ENCODE measurements around the gene MCL1. TPM values are rescaled to one million over a fixed set of nuclear protein-coding genes. Genes with fewer than 3 reads are reported as not detected.

MCL1 gene
- total and polyA plus RNA-seq, 12 donors, result 57.4 to 299 (median 192) TPM

DNA sequence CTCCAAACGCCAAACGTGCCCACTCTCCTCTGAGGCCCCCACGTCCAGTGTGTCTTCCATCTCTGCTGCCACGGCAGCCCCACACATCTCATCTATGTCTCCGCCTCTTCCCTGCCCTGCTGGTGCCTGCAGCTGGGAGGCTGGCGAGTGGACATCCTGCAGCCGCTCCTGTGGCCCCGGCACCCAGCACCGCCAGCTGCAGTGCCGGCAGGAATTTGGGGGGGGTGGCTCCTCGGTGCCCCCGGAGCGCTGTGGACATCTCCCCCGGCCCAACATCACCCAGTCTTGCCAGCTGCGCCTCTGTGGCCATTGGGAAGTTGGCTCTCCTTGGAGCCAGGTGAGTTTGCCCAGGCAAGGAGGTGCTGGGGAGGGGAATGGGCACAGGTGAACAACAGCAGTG, 21.6 kb downstream of the MCL1 start:
- intact Hi-C loops (cut with DNase I), result loop anchor here in 1 of 2 donors (5.0 to 10.0 kb wide), 2 partner anchors 64 to 257 kb away; no protein-coding TSS in a partner anchor
- Histone ChIP-seq H3K4me3 (no peak overlapping the region), H3K27ac (peak overlapping the region in 1 of 5 donors; percentile 27), H3K27me3 (no peaks in the 10 kb centered on the region), H3K4me1 (replicated peaks in 1 of 2) (peaks cover 36 to 38% of the 10 kb centered on the region in 2 donors), H3K9me3 (replicated peaks in 1 of 3) (no peaks in the 10 kb centered on the region), H3K36me3 (replicated peaks in 1 of 2) (no peaks in the 10 kb centered on the region)
- WGBS, 4 donors, result 81 to 89% (median 89%) methylated on average over 10 to 15 of the region's 15 CpGs
- DNase-seq, result peak in 1 of 7 donors; percentile 8
- TF ChIP-seq POLR2A (IDR thresholded peaks at IDR 0.05) (no peak), CTCF (IDR thresholded peaks at IDR 0.05) (no peak)

GRCh38 chr1:150557065-150557600, 22.3 kb downstream of the MCL1 start:
- peaks cover 35 to 38% of the 10 kb centered on the region in 2 donors for H3K4me1 ChIP-seq (replicated peaks in 1 of 2)
- intact Hi-C loops (cut with DNase I), result loop anchor here in 1 of 2 donors (5.0 to 10.0 kb wide), 2 partner anchors 65 to 258 kb away; no protein-coding TSS in a partner anchor

GRCh38 chr1:150555971-150556865, 23.2 kb downstream of the MCL1 start:
- TF ChIP-seq CTCF (IDR thresholded peaks at IDR 0.05), result no peak
- no peak for TF ChIP-seq POLR2A (IDR thresholded peaks at IDR 0.05)
- intact Hi-C loops (cut with DNase I), result loop anchor here in 1 of 2 donors (5.0 to 10.0 kb wide), 2 partner anchors 66 to 259 kb away; no protein-coding TSS in a partner anchor
- WGBS, 4 donors, result 79 to 82% (median 80%) methylated on average over 13 to 26 of the region's 26 CpGs
- H3K27me3 ChIP-seq, result no peaks in the 10 kb centered on the region
- peaks cover 33 to 40% of the 10 kb centered on the region in 2 donors for H3K4me1 ChIP-seq (replicated peaks in 1 of 2)
- no peak for DNase-seq
- H3K36me3 ChIP-seq (replicated peaks in 1 of 2), result no peaks in the 10 kb centered on the region
- H3K4me3 ChIP-seq, result no peak overlapping the region
- no peak overlapping the region for H3K27ac ChIP-seq
- H3K9me3 ChIP-seq (replicated peaks in 1 of 3), result no peaks in the 10 kb centered on the region

More at GRCh38 chr1:150557065-150557600, 22.3 kb downstream of the MCL1 start:
- Histone ChIP-seq H3K36me3 (replicated peaks in 1 of 2) (no peaks in the 10 kb centered on the region), H3K9me3 (replicated peaks in 1 of 3) (no peaks in the 10 kb centered on the region), H3K27me3 (no peaks in the 10 kb centered on the region), H3K4me3 (no peak overlapping the region), H3K27ac (peak overlapping the region in 1 of 5 donors; percentile 27)
- 90 to 93% (median 92%) methylated on average over 9 to 26 of the region's 26 CpGs for WGBS, 4 donors
- TF ChIP-seq CTCF (IDR thresholded peaks at IDR 0.05) (no peak), POLR2A (IDR thresholded peaks at IDR 0.05) (no peak)
- peak in 2 of 7 donors; percentile 15 to 58 for DNase-seq
